Left renal cortex interstitium (tissue), 4 donors: Measurements from ENCODE around the gene COL17A1. TPM values are rescaled to one million over a fixed set of nuclear protein-coding genes. Genes with fewer than 3 reads are reported as not detected.
A peak's percentile ranks its signal among the peaks of the same experiment; 100 is the strongest.

Source experiments
- DNase-seq, 4 donors: peaks; one replicate each; pipeline ENCODE4 v3.0.0-alpha.2; 2013; ENCODE audit warnings: low read depth in 4 of 4, low spot score in 2 of 4, missing footprints in 1 of 4
- polyA plus RNA-seq, 4 donors: library from polyadenylated mRNA; unstranded; fragments of 120-200 nt; gene quantifications; one replicate each; pipeline ENCODE4 v1.2.1, GENCODE V29; 2013; ENCODE audit not compliant: insufficient read length in 4 of 4

The COL17A1 gene
- polyA plus RNA-seq, 4 donors, result 0.30 to 0.56 (median 0.34) TPM

DNA sequence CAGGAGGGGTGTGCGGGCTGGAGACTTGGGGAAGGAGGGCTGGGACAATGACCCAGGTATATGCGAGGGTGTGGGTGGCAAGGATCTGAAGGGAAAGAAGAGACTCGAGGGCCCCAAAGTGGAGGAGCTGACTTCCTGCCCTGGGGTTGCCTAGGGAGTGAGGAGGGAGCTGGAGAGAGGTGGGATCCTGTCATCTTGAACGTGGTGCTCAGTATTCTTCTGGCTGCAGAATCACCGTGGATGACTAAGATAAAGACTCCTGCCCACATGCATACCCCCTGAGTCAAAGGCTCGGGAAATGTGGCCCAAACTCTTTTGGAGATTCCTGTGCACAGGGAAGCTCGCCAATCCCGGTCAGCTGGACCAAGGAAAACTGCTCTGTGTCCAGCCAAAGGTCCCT, 31.2 kb downstream of the COL17A1 start:
- DNase-seq, result no peak

DNA sequence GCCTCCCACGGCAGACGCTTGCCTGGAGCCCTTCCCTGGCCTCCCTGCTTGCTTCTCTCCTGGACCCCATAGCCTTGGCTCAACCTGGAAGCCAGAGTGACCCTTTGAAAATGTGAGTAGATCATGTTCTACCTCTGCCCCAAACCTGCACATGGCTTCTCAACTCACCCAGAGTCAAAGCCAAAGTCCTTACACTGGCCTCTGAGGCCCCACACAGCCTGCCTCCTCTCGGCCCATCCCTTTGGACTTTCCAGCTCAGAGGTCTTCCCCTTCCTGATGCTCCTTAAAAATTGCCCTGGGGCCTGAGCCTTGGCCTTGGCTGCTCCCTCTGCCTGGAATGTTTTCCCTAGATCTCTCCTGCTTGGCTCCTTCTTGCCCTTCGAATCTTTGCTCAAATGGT, 32.5 kb downstream of the COL17A1 start:
- no peak for DNase-seq

DNA sequence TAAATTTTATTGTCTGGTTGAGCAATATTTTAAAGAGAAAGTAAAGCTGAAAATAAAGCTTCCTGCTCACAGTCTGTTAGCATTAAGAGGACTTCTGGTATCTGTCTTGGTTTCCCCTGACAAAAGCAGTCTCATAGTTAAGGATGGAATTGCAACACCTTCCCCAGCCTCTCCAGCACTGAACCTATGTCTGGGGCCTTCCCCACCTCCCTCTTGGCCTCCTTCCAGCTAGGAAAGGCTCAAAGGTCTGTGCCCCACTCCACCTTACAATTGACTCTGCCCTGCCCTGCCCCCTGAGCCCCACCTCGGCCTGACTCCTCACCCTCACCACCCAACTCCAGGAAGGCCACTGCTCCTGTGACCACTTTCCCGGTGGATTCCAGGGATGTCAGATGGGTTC, 33.2 kb downstream of the COL17A1 start:
- DNase-seq, result no peak

DNA sequence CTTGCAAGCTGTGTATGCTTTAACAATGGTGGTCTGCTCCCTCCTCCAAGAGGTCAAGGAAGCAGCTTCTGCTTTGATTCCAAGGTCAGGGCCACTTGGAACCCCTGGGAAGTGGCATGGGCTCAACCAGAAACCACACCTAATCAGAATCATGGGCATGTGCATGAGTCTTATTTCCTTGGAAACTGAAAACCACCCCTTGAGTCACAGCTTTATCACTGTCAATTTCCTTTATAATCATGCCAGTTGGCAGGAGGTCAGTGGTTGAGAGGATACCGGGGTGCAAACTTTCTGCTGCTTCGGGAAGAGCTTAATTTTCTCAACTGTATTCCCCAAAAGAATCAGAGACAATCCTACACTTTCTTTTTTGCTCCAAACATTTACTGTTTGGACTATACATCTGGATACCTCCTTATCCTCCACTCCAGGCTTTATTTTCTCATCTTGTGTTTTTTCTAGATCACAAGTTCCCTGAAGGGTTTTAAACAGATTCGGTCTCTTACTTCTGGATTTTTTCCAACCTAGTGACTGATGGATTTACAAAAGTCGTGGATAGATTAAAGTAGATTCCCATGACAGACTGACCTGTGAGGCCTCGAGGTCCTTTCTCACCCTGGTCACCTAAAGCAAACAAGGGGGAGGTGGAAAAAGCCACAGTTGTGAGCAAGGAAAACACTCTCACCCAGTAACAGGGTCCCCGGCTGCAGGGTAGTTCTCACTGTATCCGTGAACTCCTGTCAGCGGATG, 36.0 kb downstream of the COL17A1 start:
- DNase-seq, result no peak

DNA sequence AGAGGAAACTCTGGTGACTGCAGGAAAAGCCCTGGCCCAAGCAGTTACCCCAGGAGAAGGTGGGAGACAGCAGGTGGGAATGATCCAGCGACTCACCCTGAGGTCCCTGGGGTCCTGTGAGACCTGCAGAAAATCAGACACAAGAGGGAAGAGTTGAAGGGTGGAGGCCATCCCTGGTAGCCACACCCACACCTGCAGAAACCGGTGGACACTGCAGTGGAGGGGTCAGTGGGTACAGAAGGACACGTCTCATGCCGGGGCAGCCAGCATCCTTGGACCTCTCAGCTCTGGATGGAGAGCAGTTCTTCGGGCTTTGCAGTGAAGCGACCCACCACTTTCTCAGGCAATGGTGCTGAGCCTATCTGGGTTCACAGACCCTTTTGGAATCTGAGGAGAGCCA, 39.0 kb downstream of the COL17A1 start:
- no peak for DNase-seq

DNA sequence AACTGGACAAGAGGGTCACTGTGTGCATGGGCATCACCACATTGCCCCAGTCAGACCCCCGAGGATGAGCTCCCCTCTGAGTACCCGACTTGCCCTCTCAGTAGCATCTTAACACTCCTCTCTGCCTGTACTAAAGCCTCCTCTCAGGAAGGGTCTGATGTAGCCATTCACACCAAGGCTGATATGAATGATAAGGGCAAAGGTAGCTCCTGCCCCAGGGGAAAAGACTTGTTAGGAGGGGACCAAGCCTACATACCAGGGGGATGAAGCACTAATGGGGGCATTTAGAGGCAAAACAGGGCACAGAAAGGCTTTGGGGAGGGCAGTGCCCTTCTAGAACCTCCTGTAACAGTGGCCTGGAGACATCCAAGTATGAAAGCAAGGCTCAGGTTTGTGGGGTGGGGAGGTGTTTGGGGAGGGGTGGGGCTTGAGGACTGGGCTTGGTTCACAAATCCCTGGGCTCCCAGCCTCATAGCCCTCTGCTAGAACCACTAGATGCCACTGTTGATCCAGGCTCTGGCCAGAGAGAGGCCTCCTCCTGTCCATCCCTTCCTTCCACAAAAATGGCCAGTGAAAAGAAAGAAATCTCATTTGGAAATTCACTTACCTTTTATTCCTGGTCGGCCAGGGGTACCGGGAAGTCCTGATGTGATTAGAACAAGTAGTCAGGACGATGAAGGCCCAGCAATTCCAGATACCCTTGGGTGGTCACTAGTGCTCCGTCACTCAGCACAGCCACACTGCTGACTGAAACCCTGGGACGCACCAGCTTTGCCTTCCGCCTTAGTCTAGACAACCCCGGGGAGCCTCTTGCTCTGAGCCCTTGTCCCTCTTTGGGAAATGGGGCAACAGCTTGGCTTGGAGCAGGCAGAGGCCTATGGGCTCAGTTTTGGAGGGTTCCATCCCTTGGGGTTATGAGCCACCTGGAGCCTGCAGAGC, 40.3 kb downstream of the COL17A1 start:
- peak in 3 of 4 donors; percentile 26 to 53 (median 32) for DNase-seq

DNA sequence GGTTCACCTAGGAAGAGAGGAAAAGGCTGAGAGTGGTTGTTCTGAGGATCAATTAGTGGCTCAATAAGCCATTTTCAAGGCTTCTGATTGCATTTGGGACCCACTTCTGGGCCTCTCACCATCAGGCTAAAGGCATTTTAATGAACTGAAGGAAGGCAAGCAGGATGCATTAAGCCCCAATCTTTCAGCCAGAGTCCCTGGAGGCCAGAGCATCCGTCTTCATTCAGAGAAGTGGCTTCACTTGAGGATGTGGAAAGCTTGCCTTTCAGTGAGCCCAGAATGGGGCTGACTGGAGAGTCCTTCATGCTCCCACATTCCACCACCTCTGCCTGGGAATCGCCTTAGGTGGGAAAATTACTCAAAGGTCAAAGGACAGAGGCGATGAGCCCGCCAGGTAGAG, 41.8 kb downstream of the COL17A1 start:
- DNase-seq, result no peak

DNA sequence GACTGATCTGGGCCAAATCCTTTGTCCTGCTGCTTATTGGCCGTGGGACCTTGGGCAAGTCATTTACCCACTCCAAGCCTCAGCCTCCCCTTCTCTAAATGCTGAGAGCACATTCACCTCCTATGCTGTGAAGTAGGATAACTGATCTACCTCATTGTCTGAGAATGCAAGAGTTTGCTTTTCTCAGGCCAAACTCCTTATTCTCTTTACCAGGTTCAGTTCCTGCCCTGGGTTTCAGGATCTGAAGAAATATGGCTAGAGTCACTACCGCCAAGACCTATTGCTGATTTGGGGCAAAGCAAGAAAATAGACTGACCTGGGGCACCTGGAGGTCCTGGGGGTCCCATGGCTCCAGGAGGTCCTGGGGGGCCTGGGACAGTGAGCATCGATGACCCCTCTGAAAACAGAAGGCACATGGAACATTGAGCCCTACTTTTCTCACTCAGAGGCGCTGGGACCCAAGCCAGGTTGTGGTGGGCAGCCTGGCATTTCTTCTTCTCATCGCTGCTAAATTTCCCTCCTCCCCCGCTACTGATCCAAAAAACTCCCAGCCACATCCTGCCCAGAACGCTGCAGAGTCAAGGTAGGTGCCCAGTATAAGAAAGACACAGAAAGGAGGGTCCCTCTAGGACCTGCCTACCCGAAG, 42.4 kb downstream of the COL17A1 start:
- DNase-seq, result no peak

DNA sequence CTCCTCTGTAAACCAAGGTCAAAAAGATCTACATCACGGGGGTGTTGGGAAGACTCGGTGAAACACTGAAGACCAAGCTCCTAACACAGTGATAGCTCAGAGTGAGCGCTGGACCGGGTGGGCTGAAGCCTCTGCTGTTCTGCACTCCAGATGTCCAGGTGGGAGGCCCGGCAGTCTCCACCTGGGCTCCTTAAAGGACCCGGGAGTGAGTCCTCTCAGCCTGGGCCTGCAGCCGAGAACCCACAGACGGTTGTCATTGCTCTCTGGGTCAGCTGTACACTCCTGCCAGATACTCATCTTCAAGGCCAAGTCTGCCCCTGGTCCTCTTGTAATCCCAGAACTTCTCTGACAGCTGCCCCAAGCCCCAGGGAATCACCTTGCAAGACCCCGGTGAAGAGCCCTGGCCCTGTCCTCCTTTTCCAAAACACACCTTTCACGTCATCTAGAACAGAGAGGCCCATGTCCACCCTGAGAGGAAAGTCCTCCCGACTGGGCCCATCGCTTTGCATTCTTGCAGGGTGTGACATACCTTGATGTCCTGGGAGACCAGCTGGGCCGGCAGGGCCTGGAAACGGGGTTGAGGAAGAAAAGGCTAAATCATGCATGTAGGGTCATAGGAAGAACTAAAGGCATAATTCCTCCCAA, 43.7 kb downstream of the COL17A1 start:
- no peak for DNase-seq

DNA sequence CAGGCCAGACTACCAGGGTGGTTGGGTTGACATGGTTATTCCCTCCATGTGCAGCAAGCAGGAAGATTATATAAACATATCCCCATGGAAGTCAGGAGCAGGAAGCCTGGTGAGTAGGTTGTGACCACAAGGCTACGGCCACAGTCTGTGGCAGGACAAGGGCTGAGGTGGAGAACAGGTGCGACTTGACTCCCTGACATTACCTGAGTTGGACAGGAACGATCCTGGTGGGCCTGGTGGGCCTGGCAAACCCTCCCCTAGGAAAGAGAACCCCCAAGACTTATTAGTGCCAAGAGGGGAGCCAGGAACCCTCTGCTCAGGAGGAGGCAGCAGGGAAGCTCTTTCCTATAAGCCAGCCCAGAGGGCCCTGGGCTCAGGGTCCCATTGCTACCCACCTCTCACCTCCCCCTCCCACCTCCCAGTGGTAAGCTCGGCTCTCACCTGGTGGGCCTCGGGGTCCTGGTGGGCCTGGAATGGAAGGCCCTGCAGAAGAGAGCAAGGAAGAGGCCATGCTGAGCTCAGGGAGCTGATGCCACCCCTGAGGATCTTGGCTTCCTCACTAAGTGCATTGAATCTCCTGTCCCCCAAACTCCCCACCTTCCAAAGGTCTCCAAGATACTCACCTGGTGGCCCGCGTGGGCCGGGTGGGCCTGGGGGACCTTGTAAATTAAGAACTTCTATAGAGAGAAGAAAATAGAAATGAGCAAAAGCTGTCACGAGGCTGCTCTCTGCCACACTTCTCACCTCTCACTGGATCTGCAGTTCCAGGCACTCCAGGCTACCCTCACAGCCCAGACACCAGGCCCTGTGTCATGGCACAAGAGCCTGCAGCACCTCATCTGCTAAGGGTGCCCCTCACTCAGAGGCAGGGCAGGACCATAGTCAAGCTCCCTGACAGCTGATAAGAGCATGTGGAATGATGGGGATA, 44.6 kb downstream of the COL17A1 start:
- DNase-seq, result no peak

DNA sequence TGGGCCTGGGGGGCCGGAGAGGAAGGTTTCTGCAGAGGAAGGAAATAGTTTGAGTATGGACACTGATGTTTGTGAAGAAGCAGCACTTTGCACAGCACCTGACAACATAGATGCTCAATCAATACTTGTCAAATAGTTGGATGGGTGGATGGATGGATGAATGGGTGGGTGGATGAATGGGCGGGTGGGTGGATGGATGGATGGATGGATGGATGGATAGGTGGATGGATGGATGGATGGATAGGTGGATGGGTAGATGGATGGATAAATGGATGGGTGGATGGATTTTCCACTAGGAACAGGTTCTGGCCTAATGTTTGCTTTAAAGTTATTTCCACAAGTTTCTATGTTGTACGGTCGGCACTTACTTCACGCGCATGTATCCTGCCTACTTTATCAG, 45.3 kb downstream of the COL17A1 start:
- no peak for DNase-seq

DNA sequence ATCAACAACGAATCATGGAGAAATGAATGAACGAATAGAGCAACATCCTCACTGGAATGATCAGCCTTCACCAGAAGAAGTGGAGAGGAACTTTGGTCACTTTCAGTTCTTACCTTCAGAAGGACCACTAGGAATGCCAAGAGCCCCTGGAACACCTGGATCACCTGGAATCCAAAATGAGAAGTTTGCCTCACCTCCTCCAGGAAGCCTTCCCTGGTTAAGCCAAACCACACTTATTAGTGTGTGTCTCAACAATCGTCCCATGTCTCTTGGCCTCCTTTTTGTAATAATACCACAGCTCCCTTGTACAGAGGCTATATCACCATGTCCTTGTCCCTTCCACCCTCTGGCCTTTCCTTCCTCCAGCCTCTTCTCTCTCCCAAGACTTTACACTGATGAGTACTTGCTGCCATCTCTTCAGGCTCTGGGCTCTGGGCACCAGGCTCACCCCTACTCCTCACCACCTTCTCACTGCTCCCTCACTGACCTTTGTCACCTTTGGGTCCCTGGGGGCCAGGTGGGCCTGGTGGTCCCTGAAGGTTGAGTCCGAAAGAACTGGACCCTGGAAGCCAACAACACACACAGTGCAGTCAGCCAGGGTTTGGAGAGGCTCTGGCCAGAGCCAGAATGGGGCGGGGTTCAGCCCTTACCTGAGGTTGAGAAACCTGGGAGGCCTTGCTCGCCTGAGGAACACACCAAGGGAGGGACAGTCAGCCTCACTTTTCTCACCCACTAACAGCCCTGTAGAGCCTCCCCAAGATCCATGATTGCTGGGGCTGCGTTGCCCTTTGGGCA, 46.5 kb downstream of the COL17A1 start:
- DNase-seq, result no peak

DNA sequence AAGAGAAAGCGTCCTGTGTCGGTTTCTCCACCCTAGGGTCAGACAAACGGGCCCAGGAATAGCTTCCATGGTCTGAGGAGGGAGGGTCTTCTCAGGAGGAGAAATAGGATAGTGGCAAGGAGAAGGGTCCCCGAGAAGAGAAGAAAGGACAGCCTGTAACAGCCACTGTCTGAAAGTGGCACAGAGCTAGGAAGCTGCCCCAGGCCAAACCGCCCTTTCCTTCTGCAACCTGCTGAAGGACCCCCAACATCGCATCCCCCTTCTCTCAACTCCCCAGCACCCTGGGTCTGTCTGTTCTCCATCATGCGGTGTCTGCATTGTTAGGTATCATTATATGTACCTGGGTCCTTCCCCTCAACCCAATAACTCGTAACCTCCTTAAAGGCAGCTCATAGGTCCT, 47.1 kb downstream of the COL17A1 start:
- DNase-seq, result no peak

DNA sequence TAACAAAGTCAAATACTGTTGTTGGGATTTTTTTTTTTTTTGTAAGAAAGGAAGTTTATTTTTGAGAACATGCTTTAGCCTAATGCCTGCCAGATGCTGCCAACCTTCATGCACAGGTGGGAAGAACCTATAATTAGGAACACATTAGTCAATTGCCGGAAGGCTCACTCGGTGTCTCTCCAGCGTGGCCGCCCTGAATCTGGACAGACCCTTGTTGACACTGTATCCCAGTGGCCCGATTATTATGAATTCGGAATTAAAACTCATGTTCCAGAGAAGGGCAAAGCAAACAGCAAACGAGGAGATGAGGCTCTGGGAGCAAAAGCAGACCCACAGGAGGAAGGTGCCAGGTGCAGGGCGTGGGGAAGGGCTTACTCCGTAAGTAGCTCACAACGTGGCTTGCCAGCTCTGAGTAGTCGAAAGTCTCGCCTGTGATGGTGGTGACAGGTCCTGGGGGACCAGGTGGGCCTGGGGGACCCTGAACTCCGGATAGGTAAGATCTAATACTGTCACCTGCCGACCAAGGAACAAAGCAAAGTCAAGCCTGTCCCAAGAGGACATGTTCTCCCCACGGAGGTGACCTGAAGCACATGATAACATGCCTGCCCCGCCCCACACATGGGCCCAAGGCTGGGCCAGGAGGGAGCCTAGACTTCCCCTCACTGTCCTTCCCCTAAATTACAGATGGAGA, 48.3 kb downstream of the COL17A1 start:
- DNase-seq, result no peak

DNA sequence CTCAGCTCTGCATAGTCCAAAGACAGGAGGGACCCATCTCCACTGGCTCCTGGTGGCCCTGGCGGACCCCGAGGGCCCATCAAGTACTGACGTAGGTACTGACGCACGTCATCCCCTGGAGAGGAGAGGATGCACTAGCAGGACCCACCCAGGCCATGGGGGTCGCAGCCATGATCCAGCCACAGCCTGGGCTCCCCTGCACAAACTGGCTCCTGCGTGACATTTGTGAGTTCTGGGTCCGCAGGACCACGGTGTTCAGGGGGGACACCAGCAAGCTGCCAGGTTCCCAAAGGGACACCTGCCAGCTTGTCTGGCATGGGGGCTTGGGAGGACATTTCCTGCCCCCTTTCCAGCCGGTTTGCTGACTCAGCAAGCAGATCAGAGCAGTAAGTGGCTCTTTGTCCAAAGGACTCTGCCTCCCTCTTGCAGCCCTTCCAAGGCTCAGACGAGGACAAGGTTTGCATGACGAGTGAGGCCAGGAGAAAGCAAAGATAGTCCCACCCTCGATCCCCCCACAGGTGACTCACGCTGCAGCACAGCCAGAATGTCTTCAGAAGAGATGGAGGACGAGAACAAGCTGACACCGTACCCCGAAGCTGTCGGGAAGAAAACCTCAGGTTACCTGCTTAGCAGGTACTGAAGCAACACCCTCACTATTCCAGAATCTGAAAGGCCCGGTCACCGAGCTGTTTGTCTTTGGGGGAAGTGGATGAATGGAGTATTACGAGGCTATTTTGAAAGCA, 49.0 kb downstream of the COL17A1 start:
- no peak for DNase-seq

DNA sequence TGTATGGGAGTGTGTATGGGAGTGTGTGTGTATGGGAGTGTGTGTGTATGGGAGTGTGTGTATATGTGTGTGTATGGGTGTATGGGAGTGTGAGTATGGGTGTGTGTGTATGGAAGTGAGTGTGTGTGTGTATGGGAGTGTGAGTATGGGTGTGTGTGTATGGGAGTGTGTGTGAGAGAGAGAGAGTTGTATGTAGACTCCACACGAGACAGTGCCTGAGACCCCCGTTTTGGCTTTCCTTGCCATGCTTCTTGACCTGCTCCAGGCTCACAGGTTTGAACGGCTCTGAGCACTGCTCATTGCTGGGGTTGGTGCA, 49.7 kb downstream of the COL17A1 start:
- DNase-seq, result no peak

DNA sequence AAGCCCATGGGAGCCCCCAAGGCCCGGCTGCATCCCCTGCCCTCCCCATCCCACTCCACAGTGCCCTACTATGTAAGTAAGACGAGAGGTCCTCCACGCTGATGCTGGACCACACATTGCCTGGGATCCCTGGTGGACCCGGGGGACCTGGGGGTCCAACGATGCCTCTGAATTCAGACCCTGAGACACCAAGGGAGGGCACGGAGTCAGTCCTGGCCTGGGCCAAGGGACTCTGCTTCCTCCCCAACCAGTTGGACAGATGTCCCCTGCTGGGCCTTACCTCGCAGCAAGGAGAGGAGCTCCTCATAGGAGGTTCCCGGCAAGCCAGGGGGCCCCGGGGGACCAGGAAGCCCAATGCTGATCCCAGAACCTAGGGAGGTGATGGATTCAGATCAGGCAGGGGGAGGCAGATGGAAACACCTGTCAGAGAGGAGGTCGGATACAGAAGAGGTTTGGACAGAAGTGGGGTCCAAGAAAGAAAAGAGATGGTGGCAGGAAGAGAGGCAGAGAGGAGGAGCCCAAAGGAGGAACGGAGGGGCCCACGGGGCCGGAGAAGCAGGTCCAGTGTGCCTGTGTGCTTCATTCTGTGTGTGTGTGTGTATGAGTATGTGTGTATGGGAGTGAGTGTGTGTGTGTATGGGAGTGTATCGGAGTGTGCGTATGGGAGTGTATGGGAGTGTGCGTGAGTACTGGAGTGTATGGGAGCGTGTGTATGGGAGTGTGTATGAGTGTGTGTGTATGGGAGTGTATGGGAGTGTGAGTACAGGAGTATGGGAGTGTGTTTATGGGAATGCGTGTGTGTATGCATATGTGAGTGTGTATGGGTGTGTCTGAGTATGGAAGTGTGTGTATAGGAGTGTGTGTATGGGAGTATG, 50.2 kb downstream of the COL17A1 start:
- DNase-seq, result no peak
